ENCODE results near the gene RAB44. TPM values are rescaled to one million over a fixed set of nuclear protein-coding genes. Genes with fewer than 3 reads are reported as not detected.

The RAB44 gene
- total RNA-seq, 1 experiment from 2014 or later, result not detected

GRCh38 chr6:36780442-36781177 is 83.0 kb downstream of the RAB44 start:
- DNase-seq (ENCODE audit: low read depth, low spot score), result no peak
- no peak for ATAC-seq
- no peaks in the 10 kb centered on the region for H3K4me1 ChIP-seq (ENCODE audit: control insufficient read depth, insufficient read depth, low read length)
- no peaks in the 10 kb centered on the region for H3K9me3 ChIP-seq (ENCODE audit: control insufficient read depth, insufficient read depth, low read depth, low read length)
- H3K27me3 ChIP-seq (ENCODE audit: control insufficient read depth, insufficient read depth, low read length), result no peaks in the 10 kb centered on the region
- no peak overlapping the region for H3K27ac ChIP-seq (ENCODE audit: low read length)
- no peaks in the 10 kb centered on the region for H3K36me3 ChIP-seq (ENCODE audit: control insufficient read depth, insufficient read depth, low read length)
- CTCF ChIA-PET, result interaction anchor here (0.6 kb wide), 1 partner anchor 9 kb away, joined by 3 read pairs; no protein-coding TSS in a partner anchor
- in situ Hi-C loops (cut with HindIII; ENCODE audit: low pct_unique_long_range_greater_than_20kb, low sequenced_read_pairs), result no loop called here
- no TSS peak for BruUV-seq (replicated peaks)
- POLR2A ChIA-PET, result no interaction called here
- H3K4me3 ChIP-seq (ENCODE audit: low read depth in 2 of 2, low read length in 2 of 2), result no peak overlapping the region
- TF ChIP-seq, protein P1, sequence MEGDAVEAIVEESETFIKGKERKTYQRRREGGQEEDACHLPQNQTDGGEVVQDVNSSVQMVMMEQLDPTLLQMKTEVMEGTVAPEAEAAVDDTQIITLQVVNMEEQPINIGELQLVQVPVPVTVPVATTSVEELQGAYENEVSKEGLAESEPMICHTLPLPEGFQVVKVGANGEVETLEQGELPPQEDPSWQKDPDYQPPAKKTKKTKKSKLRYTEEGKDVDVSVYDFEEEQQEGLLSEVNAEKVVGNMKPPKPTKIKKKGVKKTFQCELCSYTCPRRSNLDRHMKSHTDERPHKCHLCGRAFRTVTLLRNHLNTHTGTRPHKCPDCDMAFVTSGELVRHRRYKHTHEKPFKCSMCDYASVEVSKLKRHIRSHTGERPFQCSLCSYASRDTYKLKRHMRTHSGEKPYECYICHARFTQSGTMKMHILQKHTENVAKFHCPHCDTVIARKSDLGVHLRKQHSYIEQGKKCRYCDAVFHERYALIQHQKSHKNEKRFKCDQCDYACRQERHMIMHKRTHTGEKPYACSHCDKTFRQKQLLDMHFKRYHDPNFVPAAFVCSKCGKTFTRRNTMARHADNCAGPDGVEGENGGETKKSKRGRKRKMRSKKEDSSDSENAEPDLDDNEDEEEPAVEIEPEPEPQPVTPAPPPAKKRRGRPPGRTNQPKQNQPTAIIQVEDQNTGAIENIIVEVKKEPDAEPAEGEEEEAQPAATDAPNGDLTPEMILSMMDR (IDR thresholded peaks at IDR 0.05), result no peak
- TF ChIP-seq SIN3A (IDR thresholded peaks at IDR 0.05; ENCODE audit: borderline replicate concordance, insufficient read depth, low read depth, low read length) (no peak), POLR2AphosphoS5 (IDR thresholded peaks at IDR 0.05; ENCODE audit: low read depth, low read length) (no peak), TCF7L2 (IDR thresholded peaks at IDR 0.05; ENCODE audit: low read depth, low read length) (no peak)
- TF ChIP-seq, protein P2, sequence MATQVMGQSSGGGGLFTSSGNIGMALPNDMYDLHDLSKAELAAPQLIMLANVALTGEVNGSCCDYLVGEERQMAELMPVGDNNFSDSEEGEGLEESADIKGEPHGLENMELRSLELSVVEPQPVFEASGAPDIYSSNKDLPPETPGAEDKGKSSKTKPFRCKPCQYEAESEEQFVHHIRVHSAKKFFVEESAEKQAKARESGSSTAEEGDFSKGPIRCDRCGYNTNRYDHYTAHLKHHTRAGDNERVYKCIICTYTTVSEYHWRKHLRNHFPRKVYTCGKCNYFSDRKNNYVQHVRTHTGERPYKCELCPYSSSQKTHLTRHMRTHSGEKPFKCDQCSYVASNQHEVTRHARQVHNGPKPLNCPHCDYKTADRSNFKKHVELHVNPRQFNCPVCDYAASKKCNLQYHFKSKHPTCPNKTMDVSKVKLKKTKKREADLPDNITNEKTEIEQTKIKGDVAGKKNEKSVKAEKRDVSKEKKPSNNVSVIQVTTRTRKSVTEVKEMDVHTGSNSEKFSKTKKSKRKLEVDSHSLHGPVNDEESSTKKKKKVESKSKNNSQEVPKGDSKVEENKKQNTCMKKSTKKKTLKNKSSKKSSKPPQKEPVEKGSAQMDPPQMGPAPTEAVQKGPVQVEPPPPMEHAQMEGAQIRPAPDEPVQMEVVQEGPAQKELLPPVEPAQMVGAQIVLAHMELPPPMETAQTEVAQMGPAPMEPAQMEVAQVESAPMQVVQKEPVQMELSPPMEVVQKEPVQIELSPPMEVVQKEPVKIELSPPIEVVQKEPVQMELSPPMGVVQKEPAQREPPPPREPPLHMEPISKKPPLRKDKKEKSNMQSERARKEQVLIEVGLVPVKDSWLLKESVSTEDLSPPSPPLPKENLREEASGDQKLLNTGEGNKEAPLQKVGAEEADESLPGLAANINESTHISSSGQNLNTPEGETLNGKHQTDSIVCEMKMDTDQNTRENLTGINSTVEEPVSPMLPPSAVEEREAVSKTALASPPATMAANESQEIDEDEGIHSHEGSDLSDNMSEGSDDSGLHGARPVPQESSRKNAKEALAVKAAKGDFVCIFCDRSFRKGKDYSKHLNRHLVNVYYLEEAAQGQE (IDR thresholded peaks at IDR 0.05; ENCODE audit: insufficient read depth in 1 of 2, low read depth in 2 of 2, low read length in 1 of 2), result no peak
- intact Hi-C loops (cut with micrococcal nuclease; ENCODE audit: unreplicated experiment), result no loop called here

- in situ Hi-C loops (cut with HindIII; ENCODE audit: low pct_unique_long_range_greater_than_20kb, low sequenced_read_pairs), result no loop called here
- H3K27ac ChIP-seq (ENCODE audit: low read length), result no peak overlapping the region
- no peaks in the 10 kb centered on the region for H3K4me1 ChIP-seq (ENCODE audit: control insufficient read depth, insufficient read depth, low read length)
- H3K4me3 ChIP-seq (ENCODE audit: low read depth in 2 of 2, low read length in 2 of 2), result no peak overlapping the region
- TF ChIP-seq, protein P1 (IDR thresholded peaks at IDR 0.05), result no peak
- TF ChIP-seq, protein P2 (IDR thresholded peaks at IDR 0.05; ENCODE audit: insufficient read depth in 1 of 2, low read depth in 2 of 2, low read length in 1 of 2), result no peak
- TF ChIP-seq TCF7L2 (IDR thresholded peaks at IDR 0.05; ENCODE audit: low read depth, low read length) (no peak), SIN3A (IDR thresholded peaks at IDR 0.05; ENCODE audit: borderline replicate concordance, insufficient read depth, low read depth, low read length) (no peak), POLR2AphosphoS5 (IDR thresholded peaks at IDR 0.05; ENCODE audit: low read depth, low read length) (no peak)
- H3K36me3 ChIP-seq (ENCODE audit: control insufficient read depth, insufficient read depth, low read length), result no peaks in the 10 kb centered on the region
- CTCF ChIA-PET, result interaction anchor here (1.2 to 1.3 kb wide), 2 partner anchors 13 to 167 kb away, joined by 6 to 7 read pairs; no protein-coding TSS in a partner anchor
- no TSS peak for BruUV-seq (replicated peaks)
- no peak for DNase-seq (ENCODE audit: low read depth, low spot score)
- H3K27me3 ChIP-seq (ENCODE audit: control insufficient read depth, insufficient read depth, low read length), result no peaks in the 10 kb centered on the region
- ATAC-seq, result no peak
- POLR2A ChIA-PET, result no interaction called here
- intact Hi-C loops (cut with micrococcal nuclease; ENCODE audit: unreplicated experiment), result no loop called here
- H3K9me3 ChIP-seq (ENCODE audit: control insufficient read depth, insufficient read depth, low read depth, low read length), result no peaks in the 10 kb centered on the region
Measured at GRCh38 chr6:36781669-36782068, 84.0 kb downstream of the RAB44 start.
